Activated naive CD4-positive, alpha-beta T cell treated with anti-CD3 and anti-CD28 coated beads, Interleukin-2, amount 50 U/mL, for 24 hours (primary cell): ENCODE data around the gene FGFR3.
"Not testable (repeated sequence)": the region's sequence is repeated elsewhere in the genome, so short reads cannot be mapped to it uniquely, and the experiment has no call there.

Source experiments
- H3K27ac Mint-ChIP-seq: one replicate; pipeline ENCODE4 v1.8.0; 2021; ENCODE audit warnings: mild to moderate bottlenecking, mixed read lengths
- H3K27me3 Mint-ChIP-seq: one replicate; pipeline ENCODE4 v1.8.0; 2021; ENCODE audit warnings: mixed read lengths
- H3K36me3 Mint-ChIP-seq: one replicate; pipeline ENCODE4 v1.8.0; 2021; ENCODE audit warnings: mixed read lengths
- H3K4me1 Mint-ChIP-seq: one replicate; pipeline ENCODE4 v1.8.0; 2021; ENCODE audit warnings: mixed read lengths
- H3K4me3 Mint-ChIP-seq: one replicate; pipeline ENCODE4 v1.8.0; 2021; ENCODE audit warnings: mild to moderate bottlenecking, mixed read lengths
- H3K9me3 Mint-ChIP-seq: one replicate; pipeline ENCODE4 v1.8.0; 2021; ENCODE audit warnings: mixed read lengths

The FGFR3 gene

GRCh38 chr4:1823545-1823932 lies 30.4 kb downstream of the FGFR3 start:
- H3K36me3 Mint-ChIP-seq, result peaks cover 10% of the 10 kb centered on the region
- no peak overlapping the region for H3K27ac Mint-ChIP-seq
- no peaks in the 10 kb centered on the region for H3K4me1 Mint-ChIP-seq
- no peaks in the 10 kb centered on the region for H3K9me3 Mint-ChIP-seq
- H3K27me3 Mint-ChIP-seq, result no peaks in the 10 kb centered on the region
- no peak overlapping the region for H3K4me3 Mint-ChIP-seq

DNA sequence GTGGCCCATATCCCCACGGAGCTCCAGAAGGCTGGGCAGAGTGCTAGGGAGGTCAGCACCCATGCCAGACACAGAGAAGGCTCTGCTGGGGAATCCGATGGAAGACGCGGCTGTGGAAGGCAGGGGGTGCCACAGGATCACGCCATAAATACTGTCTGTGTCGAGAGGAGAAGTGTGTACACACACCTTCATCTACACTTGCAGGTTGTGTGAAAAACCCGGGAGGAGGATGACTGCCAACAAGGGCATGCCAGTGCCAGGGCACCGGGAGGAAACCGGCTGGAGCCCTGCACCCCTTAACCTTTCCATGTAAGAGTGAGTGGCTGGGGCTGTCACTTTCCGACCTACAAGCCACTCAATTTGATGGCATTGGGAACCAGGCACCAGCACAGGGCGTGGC lies 31.7 kb downstream of the FGFR3 start:
- Mint-ChIP-seq H3K9me3 (no peaks in the 10 kb centered on the region), H3K27me3 (no peaks in the 10 kb centered on the region), H3K36me3 (peaks cover 9% of the 10 kb centered on the region), H3K27ac (no peak overlapping the region), H3K4me1 (no peaks in the 10 kb centered on the region), H3K4me3 (no peak overlapping the region)

DNA sequence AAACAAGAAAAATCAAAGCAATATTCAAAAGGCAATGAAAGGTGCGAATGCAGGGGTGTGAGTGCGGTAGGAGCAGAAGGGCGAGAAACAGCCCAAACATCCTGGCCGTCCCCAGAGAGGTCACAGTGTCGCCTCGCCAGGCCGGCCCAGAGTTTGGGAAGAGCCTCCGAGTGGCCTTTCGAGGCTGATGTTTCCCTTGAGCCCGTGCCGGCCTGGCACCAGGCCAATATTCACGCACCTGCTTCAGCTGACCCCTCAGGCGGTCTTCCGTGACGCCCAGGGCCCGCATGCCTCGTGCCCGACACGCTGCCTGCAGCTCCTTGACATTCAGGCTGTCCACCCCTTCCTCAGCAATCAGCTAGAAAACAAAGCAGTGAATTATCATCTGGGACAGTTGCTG lies 32.2 kb downstream of the FGFR3 start:
- Mint-ChIP-seq H3K9me3 (no peaks in the 10 kb centered on the region), H3K36me3 (peaks cover 9% of the 10 kb centered on the region), H3K4me3 (no peak overlapping the region), H3K4me1 (no peaks in the 10 kb centered on the region), H3K27ac (no peak overlapping the region), H3K27me3 (no peaks in the 10 kb centered on the region)

DNA sequence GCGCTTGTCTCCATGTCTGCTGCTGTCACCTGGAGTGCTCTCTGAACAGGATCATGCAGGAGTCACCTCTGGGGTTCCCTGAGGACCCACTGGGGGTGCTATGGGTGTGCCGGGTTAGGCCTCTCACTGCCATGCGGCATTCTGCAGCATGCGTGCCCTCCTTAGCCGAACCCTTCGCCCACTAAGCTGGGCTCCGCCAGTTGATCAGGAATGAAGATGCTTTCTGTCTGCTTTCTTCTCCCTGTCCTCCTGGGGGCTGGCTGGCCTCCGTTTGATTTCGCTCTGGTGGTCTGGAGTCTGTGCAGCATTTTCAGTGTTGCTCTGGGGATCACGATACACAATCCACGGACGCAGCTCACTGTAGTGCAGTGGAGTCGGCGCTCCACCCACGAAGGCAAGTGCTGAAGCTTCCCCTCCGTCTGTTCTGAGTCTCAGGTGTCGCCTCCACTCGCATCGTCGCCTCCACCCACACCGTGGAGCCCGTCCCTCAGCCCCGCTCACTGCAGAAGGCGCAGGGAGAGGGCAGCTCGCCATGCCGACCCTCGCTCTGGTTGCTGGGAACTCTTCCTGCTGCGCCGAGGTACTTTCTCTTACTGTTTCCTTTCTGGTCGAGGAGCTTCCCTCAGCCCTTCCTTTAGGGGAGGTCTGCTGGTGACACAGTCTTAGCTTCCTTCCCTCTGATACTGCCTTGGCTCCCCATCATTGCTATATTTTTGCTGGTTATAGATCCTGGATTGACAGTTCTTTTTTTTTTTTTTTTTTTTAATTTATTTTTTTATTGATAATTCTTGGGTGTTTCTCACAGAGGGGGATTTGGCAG lies 33.6 kb downstream of the FGFR3 start:
- no peaks in the 10 kb centered on the region for H3K4me1 Mint-ChIP-seq
- H3K36me3 Mint-ChIP-seq, result peaks cover 10% of the 10 kb centered on the region
- no peaks in the 10 kb centered on the region for H3K27me3 Mint-ChIP-seq
- no peak overlapping the region for H3K27ac Mint-ChIP-seq
- H3K4me3 Mint-ChIP-seq, result no peak overlapping the region
- no peaks in the 10 kb centered on the region for H3K9me3 Mint-ChIP-seq

DNA sequence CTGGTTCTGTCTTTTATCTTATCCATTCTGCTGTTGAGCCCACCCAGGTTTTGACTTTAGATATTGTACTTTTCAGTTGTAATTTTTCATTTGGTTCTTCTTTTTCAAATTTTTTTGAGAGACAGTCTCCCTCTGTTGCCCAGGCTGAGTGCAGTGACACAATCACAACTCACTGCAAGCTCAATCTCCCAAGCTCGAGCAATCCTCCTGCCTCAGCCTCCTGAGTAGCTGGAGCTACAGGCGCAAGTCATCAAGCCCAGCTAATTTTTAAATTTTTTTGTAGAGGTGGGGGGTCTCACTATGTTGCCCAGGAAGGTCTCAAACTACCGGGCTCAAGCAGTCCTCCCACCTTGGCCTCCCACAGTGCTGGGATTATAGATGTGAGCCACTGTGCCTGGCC lies 37.1 kb downstream of the FGFR3 start:
- no peak overlapping the region for H3K27ac Mint-ChIP-seq
- no peaks in the 10 kb centered on the region for H3K27me3 Mint-ChIP-seq
- H3K4me3 Mint-ChIP-seq, result no peak overlapping the region
- H3K4me1 Mint-ChIP-seq, result no peaks in the 10 kb centered on the region
- no peaks in the 10 kb centered on the region for H3K9me3 Mint-ChIP-seq
- H3K36me3 Mint-ChIP-seq, result peaks cover 12% of the 10 kb centered on the region

GRCh38 chr4:1830642-1831228 lies 37.6 kb downstream of the FGFR3 start:
- Mint-ChIP-seq H3K4me1 (no peaks in the 10 kb centered on the region), H3K36me3 (peaks cover 12% of the 10 kb centered on the region), H3K9me3 (no peaks in the 10 kb centered on the region), H3K4me3 (no peak overlapping the region), H3K27ac (no peak overlapping the region), H3K27me3 (no peaks in the 10 kb centered on the region)

- no peaks in the 10 kb centered on the region for H3K9me3 Mint-ChIP-seq
- H3K4me1 Mint-ChIP-seq, result no peaks in the 10 kb centered on the region
- no peaks in the 10 kb centered on the region for H3K27me3 Mint-ChIP-seq
- peaks cover 14% of the 10 kb centered on the region for H3K36me3 Mint-ChIP-seq
- H3K27ac Mint-ChIP-seq, result no peak overlapping the region
- H3K4me3 Mint-ChIP-seq, result no peak overlapping the region
These were observed 38.2 kb downstream of the FGFR3 start for GRCh38 chr4:1831331-1831730.

GRCh38 chr4:1832690-1833089 lies 39.6 kb downstream of the FGFR3 start:
- H3K9me3 Mint-ChIP-seq, result no peaks in the 10 kb centered on the region
- H3K4me1 Mint-ChIP-seq, result no peaks in the 10 kb centered on the region
- no peak overlapping the region for H3K27ac Mint-ChIP-seq
- no peaks in the 10 kb centered on the region for H3K27me3 Mint-ChIP-seq
- H3K36me3 Mint-ChIP-seq, result peaks cover 14% of the 10 kb centered on the region
- no peak overlapping the region for H3K4me3 Mint-ChIP-seq

DNA sequence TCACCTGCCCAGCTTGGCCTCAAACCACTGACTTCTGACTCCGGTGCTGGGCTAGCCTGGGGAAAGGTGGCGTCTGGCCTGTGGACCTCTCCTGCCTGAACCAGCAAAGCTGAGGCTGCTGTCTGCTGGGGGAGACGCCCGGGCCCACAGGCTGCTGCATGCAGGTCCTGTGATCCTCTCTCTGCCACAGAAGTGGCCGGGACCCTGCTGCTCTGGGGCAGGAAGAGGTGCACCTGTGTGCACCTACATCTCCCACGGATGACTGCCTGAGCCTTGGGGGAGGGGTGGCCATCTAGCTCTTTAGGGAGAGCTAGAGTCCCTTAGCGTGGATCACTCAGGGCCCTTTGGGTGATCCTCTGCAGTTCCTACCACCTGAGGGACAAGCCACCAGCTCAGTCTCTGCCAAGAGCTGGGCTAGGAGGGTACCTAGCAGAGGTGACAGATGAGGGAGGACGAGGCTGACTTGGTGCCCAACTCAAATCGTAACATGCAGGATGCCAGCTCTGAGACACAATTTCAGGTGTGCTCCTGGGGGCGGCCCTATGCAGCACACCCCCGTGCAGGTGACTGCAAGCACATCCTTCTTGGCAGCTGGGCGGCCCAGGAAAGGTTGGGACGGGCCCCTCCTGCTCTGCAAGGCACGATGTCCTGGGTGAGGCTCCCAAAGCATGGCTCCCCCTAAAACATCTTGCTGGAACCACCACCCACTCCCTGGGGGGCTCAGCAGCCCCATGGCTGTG lies 40.4 kb downstream of the FGFR3 start:
- Mint-ChIP-seq H3K4me3 (no peak overlapping the region), H3K9me3 (no peaks in the 10 kb centered on the region), H3K4me1 (no peaks in the 10 kb centered on the region), H3K27ac (no peak overlapping the region), H3K27me3 (no peaks in the 10 kb centered on the region), H3K36me3 (peaks cover 14% of the 10 kb centered on the region)

GRCh38 chr4:1834047-1834775 lies 41.1 kb downstream of the FGFR3 start:
- no peak overlapping the region for H3K27ac Mint-ChIP-seq
- H3K36me3 Mint-ChIP-seq, result peaks cover 18% of the 10 kb centered on the region
- no peak overlapping the region for H3K4me3 Mint-ChIP-seq
- no peaks in the 10 kb centered on the region for H3K27me3 Mint-ChIP-seq
- H3K9me3 Mint-ChIP-seq, result no peaks in the 10 kb centered on the region
- no peaks in the 10 kb centered on the region for H3K4me1 Mint-ChIP-seq

DNA sequence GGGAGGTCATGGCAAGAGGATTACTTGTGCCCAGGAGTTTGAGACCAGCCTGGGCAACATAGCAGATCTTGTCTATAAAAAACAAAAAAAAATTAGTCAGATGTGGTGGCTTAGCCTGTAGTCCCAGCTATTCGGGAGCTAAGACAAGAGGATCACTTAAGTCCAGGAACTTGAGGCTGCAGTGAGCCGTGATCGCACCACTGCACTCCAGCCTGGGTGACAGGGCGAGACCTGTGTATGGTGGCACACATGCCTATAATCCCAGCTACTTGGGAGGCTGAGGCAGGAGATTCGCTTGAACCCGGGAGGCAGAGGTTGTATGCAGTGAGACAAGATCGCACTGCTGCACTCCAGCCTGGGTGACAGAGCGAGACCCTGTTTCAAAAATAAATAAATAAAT lies 42.7 kb downstream of the FGFR3 start:
- H3K4me1 Mint-ChIP-seq, H3K27ac Mint-ChIP-seq, H3K4me3 Mint-ChIP-seq, H3K9me3 Mint-ChIP-seq, H3K27me3 Mint-ChIP-seq: not testable (repeated sequence)
- peaks cover 15% of the 10 kb centered on the region for H3K36me3 Mint-ChIP-seq

- Mint-ChIP-seq H3K36me3 (peaks cover 13% of the 10 kb centered on the region), H3K27ac (no peak overlapping the region), H3K9me3 (no peaks in the 10 kb centered on the region), H3K4me3 (no peak overlapping the region), H3K27me3 (no peaks in the 10 kb centered on the region), H3K4me1 (no peaks in the 10 kb centered on the region)
These were observed 43.6 kb downstream of the FGFR3 start for GRCh38 chr4:1836650-1837049.

DNA sequence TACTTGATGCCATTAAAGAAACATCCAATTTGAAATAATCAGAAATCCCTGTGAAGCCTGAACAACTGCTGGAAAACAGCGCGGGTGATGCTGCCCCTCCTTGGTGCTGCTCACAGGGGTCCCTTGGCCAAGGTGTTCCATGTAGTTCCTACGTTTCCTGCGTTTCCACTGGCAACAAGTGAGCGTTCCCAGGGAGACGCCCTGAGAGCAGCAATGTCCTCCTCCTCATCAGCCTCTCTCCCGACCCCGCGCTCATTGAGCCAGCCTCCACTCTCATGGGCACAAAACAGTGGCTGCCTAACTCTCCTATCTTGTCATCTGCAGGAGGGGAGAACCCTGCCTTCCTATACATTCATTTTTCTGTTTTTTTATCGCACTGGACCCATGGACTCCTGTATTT lies 44.0 kb downstream of the FGFR3 start:
- Mint-ChIP-seq H3K27ac (no peak overlapping the region), H3K9me3 (no peaks in the 10 kb centered on the region), H3K27me3 (no peaks in the 10 kb centered on the region), H3K4me1 (no peaks in the 10 kb centered on the region), H3K4me3 (no peak overlapping the region), H3K36me3 (peaks cover 12% of the 10 kb centered on the region)

DNA sequence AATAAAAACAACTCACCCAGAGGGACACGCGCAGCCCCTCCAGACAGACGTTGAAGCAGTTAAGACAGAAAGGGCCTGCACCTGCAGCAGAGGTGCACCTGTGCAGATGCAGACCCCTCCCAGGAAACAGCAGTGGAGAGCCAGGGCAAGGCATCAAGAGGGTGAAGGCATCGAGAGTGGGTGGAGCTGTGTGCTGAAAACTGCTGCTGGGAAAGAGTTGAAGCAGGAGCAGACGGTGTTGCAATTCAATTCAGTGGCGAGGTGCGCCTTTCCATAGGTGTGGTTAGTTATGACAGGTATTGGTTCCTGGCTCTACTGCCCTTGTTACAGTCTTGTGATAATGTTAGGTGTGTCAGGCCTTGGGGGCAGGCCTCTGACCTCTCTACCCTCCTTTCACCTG lies 46.2 kb downstream of the FGFR3 start:
- Mint-ChIP-seq H3K27me3 (no peaks in the 10 kb centered on the region), H3K4me3 (no peak overlapping the region), H3K9me3 (no peaks in the 10 kb centered on the region), H3K4me1 (peaks cover 14% of the 10 kb centered on the region), H3K27ac (no peak overlapping the region), H3K36me3 (peaks cover 10% of the 10 kb centered on the region)

DNA sequence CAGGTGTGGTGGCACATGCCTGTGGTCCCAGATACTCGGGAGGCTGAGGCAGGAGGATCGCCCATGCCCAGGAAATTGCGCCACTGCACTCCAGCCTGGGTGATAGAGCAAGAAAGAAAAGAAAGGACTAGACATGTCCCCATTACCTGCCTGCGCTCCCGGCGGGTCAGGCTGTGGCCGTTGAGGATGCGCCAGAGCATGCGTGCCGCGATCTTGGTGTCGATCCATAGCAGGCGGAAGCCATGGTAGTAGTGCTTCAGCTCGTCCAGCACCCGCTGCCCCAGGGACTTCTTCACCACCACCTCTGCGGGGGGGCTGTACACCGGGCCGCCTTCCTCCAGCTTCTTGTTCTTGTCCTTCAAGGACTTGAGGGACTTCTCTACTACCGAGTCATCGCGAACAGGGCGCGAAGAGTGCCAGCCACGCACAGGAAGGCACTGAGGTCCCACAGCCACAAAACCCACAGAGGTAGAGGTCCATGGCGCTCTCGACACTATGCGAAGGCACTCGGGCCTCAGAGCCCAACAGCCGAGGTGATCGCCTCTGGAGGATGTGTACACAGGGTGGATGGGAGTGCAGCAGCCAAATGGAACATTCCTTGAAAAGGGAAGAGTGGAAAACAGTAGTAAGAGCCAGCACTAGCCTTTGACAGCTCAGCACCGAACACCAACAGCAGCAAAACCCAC lies 48.3 kb downstream of the FGFR3 start:
- Mint-ChIP-seq H3K36me3 (peaks cover 6% of the 10 kb centered on the region), H3K4me3 (no peak overlapping the region), H3K27me3 (no peaks in the 10 kb centered on the region), H3K9me3 (no peaks in the 10 kb centered on the region), H3K27ac (no peak overlapping the region), H3K4me1 (peaks cover 14% of the 10 kb centered on the region)
